ENCODE data around the gene SHOC2.

GRCh38 chr10:110914431-110914830 is 5.0 kb upstream of the SHOC2 start:
- no peak for TF ChIP-seq EZH2 (IDR thresholded peaks at IDR 0.05; ENCODE audit: borderline replicate concordance, insufficient read depth, low read length, poor library complexity, severe bottlenecking)
- no peak for TF ChIP-seq POLR2AphosphoS5 (IDR thresholded peaks at IDR 0.05)
- TF ChIP-seq REST (IDR thresholded peaks at IDR 0.05; ENCODE audit: borderline replicate concordance), result no peak
